CD8-positive, alpha-beta memory T cell (primary cell): Measurements from ENCODE around the gene TCF7L2. TPM values are rescaled to one million over a fixed set of nuclear protein-coding genes. Genes with fewer than 3 reads are reported as not detected.

Source experiments
- CTCF ChIA-PET: fragments of 350-600 bp; sonication (Branson Sonifier 250); formaldehyde crosslinking; loops from one replicate; lab custom pipeline; 2021; ENCODE audit warnings: antibody characterized with exemption; lab: Charles Lee
- POLR2A ChIA-PET: fragments of 350-600 bp; sonication (Branson Sonifier 250); formaldehyde crosslinking; loops from one replicate; lab custom pipeline; 2021; ENCODE audit warnings: antibody characterized with exemption; lab: Charles Lee
- DNase-seq, 5 donors: peaks; one replicate each; pipeline versions ENCODE4 v3.0.0 to v3.0.0-alpha.2; 2020 to 2022; ENCODE audit warnings: mixed read lengths in 1 of 5
- H3K27ac ChIP-seq: one replicate; pipeline ENCODE4 v1.7.0; 2013; ENCODE audit warnings: low read depth, mild to moderate bottlenecking, low read length, moderate library complexity
- H3K27me3 ChIP-seq: 2 replicates; pipeline ENCODE4 v1.7.0; 2013; ENCODE audit warnings: low read length, mild to moderate bottlenecking; ENCODE audit not compliant: insufficient read depth, poor library complexity, severe bottlenecking
- H3K36me3 ChIP-seq: 2 replicates; pipeline ENCODE4 v1.7.0; 2013; ENCODE audit warnings: mild to moderate bottlenecking, low read length, moderate library complexity; ENCODE audit not compliant: insufficient read depth
- H3K4me1 ChIP-seq: 2 replicates; pipeline ENCODE4 v1.7.0; 2013; ENCODE audit warnings: mild to moderate bottlenecking, low read length, moderate library complexity; ENCODE audit not compliant: insufficient read depth
- H3K4me3 ChIP-seq: 2 replicates; pipeline ENCODE4 v1.7.0; 2013; ENCODE audit warnings: mild to moderate bottlenecking, low read length
- H3K9me3 ChIP-seq: 2 replicates; pipeline ENCODE4 v1.7.0; 2013; ENCODE audit warnings: mild to moderate bottlenecking, low read length
- H3K27ac Mint-ChIP-seq, 8 donors: one replicate each; pipeline ENCODE4 v1.8.0; 2020 to 2021; ENCODE audit warnings: mixed read lengths in 8 of 8, mild to moderate bottlenecking in 6 of 8, inconsistent platforms in 3 of 8, moderate library complexity in 3 of 8
- H3K27me3 Mint-ChIP-seq, 2 donors: one replicate each; pipeline ENCODE4 v1.8.0; 2020 to 2021; ENCODE audit warnings: mixed read lengths in 2 of 2, mild to moderate bottlenecking in 1 of 2, moderate library complexity in 1 of 2
- H3K36me3 Mint-ChIP-seq, 3 donors: one replicate each; pipeline ENCODE4 v1.8.0; 2020 to 2021; ENCODE audit warnings: mixed read lengths in 3 of 3, inconsistent platforms in 1 of 3, mild to moderate bottlenecking in 1 of 3
- H3K4me1 Mint-ChIP-seq, 3 donors: one replicate each; pipeline ENCODE4 v1.8.0; 2020 to 2021; ENCODE audit warnings: mixed read lengths in 3 of 3, inconsistent platforms in 1 of 3, mild to moderate bottlenecking in 1 of 3
- H3K4me3 Mint-ChIP-seq, 7 donors: one replicate each; pipeline ENCODE4 v1.8.0; 2020 to 2021; ENCODE audit warnings: mixed read lengths in 7 of 7, mild to moderate bottlenecking in 6 of 7, moderate library complexity in 4 of 7, inconsistent platforms in 2 of 7
- H3K9me3 Mint-ChIP-seq, 5 donors: one replicate each; pipeline ENCODE4 v1.8.0; 2020 to 2022; ENCODE audit warnings: mixed read lengths in 5 of 5, mild to moderate bottlenecking in 3 of 5, moderate library complexity in 2 of 5, inconsistent platforms in 1 of 5
- polyA plus RNA-seq: library from polyadenylated mRNA; unstranded; fragments of 300-500 nt; fragmentation: Illumina TruSeq; gene quantifications from one replicate; pipeline ENCODE4 v1.2.3, GENCODE V29; 2021
- total RNA-seq, 2 experiments: library from RNA; stranded (reverse); gene quantifications; one replicate each; pipeline ENCODE4 v1.2.3, GENCODE V29; 2021

The TCF7L2 gene
- total and polyA plus RNA-seq, 3 experiments from 2014 or later: 0.81 to 1.8 (median 0.89) TPM

GRCh38 chr10:112963835-112964234 is 13.8 kb downstream of the TCF7L2 start:
- H3K9me3 ChIP-seq: no peaks in the 10 kb centered on the region
- H3K4me1 ChIP-seq: no peaks in the 10 kb centered on the region
- no peak overlapping the region for H3K4me3 ChIP-seq
- no peaks in the 10 kb centered on the region for H3K27me3 ChIP-seq
- no peak for DNase-seq
- ChIA-PET CTCF (no interaction called here), POLR2A (no interaction called here)
- Mint-ChIP-seq H3K36me3 (peaks cover 0 to 3% (median 1%) of the 10 kb centered on the region in 3 donors), H3K4me1 (peaks cover 4 to 13% (median 9%) of the 10 kb centered on the region in 3 donors), H3K9me3 (no peaks in the 10 kb centered on the region), H3K27ac (no peak overlapping the region), H3K27me3 (peaks cover 0 to 2% of the 10 kb centered on the region in 2 donors), H3K4me3 (no peak overlapping the region)
- H3K36me3 ChIP-seq: no peaks in the 10 kb centered on the region
- no peak overlapping the region for H3K27ac ChIP-seq

DNA sequence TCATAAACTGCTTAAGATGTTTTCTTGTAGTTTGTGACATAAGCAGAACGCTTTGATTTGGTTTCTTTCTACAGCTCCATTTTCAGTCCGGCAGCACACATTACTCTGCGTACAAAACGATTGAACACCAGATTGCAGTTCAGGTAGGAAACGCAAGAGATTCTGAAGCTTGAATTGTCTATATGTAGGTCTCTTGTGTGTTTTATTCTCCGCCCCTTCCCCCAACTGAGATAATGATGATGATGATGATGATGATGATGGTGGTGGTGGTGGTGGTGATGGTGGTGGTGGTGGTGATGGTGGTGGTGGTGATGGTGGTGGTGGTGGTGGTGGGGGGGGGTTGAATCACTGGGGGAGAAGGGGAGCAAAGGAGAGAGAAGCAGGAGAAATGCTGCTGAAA is 14.4 kb downstream of the TCF7L2 start:
- DNase-seq: no peak
- H3K4me3 ChIP-seq: no peak overlapping the region
- H3K27ac ChIP-seq: no peak overlapping the region
- no peaks in the 10 kb centered on the region for H3K27me3 ChIP-seq
- Mint-ChIP-seq H3K4me1 (peaks cover 4 to 13% (median 9%) of the 10 kb centered on the region in 3 donors), H3K27ac (no peak overlapping the region), H3K4me3 (no peak overlapping the region), H3K27me3 (peaks cover 0 to 2% of the 10 kb centered on the region in 2 donors), H3K36me3 (peaks cover 0 to 8% (median 3%) of the 10 kb centered on the region in 3 donors), H3K9me3 (no peaks in the 10 kb centered on the region)
- ChIA-PET POLR2A (no interaction called here), CTCF (no interaction called here)
- no peaks in the 10 kb centered on the region for H3K36me3 ChIP-seq
- H3K4me1 ChIP-seq: no peaks in the 10 kb centered on the region
- no peaks in the 10 kb centered on the region for H3K9me3 ChIP-seq

DNA sequence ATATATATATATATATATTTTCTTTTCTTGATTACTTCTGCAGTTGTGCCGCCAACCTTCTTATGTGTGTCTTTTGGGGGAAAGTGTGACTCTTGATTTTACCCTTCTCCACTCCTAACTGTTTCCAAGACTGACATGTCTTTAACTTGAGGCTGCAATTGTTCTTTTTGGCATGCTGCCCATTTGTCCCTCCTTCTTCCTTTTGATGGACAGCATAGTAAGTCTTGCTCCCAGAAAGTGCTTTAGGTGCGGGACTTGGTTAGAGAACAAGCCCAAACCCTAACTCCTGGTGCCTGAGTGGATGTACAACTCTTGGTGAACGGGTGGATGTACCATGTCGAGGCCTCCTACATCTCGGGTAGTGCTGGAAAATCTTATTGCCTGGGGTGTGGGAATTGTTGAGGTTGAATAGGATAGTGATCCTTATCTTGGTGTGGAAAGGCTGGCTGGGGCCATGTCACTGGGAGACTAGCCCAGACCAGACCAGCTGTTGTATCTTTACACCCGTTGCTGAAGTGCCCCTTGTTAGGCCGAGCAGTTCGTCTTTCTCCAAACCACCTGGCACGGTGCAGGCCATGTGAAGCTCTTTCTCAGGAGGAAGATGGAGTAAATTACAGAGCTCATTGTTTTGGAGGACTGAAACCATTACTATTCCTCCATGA is 16.3 kb downstream of the TCF7L2 start:
- Mint-ChIP-seq H3K4me3 (no peak overlapping the region), H3K27me3 (peaks cover 0 to 3% of the 10 kb centered on the region in 2 donors), H3K36me3 (peaks cover 0 to 6% (median 3%) of the 10 kb centered on the region in 3 donors), H3K27ac (no peak overlapping the region), H3K9me3 (no peaks in the 10 kb centered on the region), H3K4me1 (peaks cover 4 to 7% (median 6%) of the 10 kb centered on the region in 3 donors)
- no peak for DNase-seq
- Histone ChIP-seq H3K27me3 (no peaks in the 10 kb centered on the region), H3K9me3 (no peaks in the 10 kb centered on the region), H3K27ac (no peak overlapping the region), H3K4me1 (no peaks in the 10 kb centered on the region), H3K36me3 (no peaks in the 10 kb centered on the region), H3K4me3 (no peak overlapping the region)
- ChIA-PET CTCF (no interaction called here), POLR2A (no interaction called here)

- Mint-ChIP-seq H3K36me3 (peaks cover 0 to 6% (median 3%) of the 10 kb centered on the region in 3 donors), H3K4me1 (no peaks in the 10 kb centered on the region), H3K4me3 (no peak overlapping the region), H3K27ac (no peak overlapping the region), H3K9me3 (no peaks in the 10 kb centered on the region), H3K27me3 (peaks cover 0 to 3% of the 10 kb centered on the region in 2 donors)
- no peak for DNase-seq
- Histone ChIP-seq H3K4me1 (no peaks in the 10 kb centered on the region), H3K27ac (no peak overlapping the region), H3K9me3 (no peaks in the 10 kb centered on the region), H3K4me3 (no peak overlapping the region), H3K36me3 (no peaks in the 10 kb centered on the region), H3K27me3 (no peaks in the 10 kb centered on the region)
- POLR2A ChIA-PET: interaction anchor here (0.7 kb wide), 1 partner anchor 852 kb away, joined by 6 read pairs; no protein-coding TSS in a partner anchor
- CTCF ChIA-PET: no interaction called here
Observed at GRCh38 chr10:112967200-112967599, 17.2 kb downstream of the TCF7L2 start.

DNA sequence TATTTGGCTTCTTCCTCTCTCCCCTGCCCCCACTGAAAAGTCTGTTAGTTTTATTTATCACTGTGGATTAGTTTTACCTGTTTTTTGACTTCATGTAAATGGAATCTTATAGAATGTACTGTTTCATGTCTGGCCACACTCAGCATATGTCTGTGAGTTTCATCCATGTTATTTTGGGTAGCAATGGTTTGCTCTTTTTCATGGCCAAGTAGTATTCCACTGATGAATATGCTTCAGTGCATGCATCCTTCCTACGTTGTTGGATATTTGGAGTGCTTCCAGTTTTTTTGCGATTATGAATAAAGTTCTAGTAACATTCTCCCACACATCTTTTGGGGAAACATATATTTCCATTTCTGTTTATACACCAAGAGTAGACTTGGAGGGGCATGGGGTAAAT is 19.1 kb downstream of the TCF7L2 start:
- H3K4me3 Mint-ChIP-seq: no peak overlapping the region
- Histone ChIP-seq H3K27ac (no peak overlapping the region), H3K4me3 (no peak overlapping the region), H3K36me3 (no peaks in the 10 kb centered on the region), H3K27me3 (no peaks in the 10 kb centered on the region), H3K4me1 (no peaks in the 10 kb centered on the region), H3K9me3 (no peaks in the 10 kb centered on the region)
- H3K9me3 Mint-ChIP-seq: no peaks in the 10 kb centered on the region
- ChIA-PET POLR2A (no interaction called here), CTCF (no interaction called here)
- no peaks in the 10 kb centered on the region for H3K4me1 Mint-ChIP-seq
- no peak for DNase-seq
- H3K27me3 Mint-ChIP-seq: peaks cover 0 to 5% of the 10 kb centered on the region in 2 donors
- H3K27ac Mint-ChIP-seq: no peak overlapping the region
- peaks cover 0 to 6% (median 6%) of the 10 kb centered on the region in 3 donors for H3K36me3 Mint-ChIP-seq

GRCh38 chr10:112969542-112969941 is 19.5 kb downstream of the TCF7L2 start:
- no peaks in the 10 kb centered on the region for H3K9me3 ChIP-seq
- H3K36me3 ChIP-seq: no peaks in the 10 kb centered on the region
- Mint-ChIP-seq H3K27me3 (peaks cover 0 to 3% of the 10 kb centered on the region in 2 donors), H3K36me3 (peaks cover 0 to 6% (median 6%) of the 10 kb centered on the region in 3 donors), H3K27ac (no peak overlapping the region), H3K9me3 (no peaks in the 10 kb centered on the region), H3K4me1 (no peaks in the 10 kb centered on the region), H3K4me3 (no peak overlapping the region)
- no peaks in the 10 kb centered on the region for H3K4me1 ChIP-seq
- DNase-seq: no peak
- ChIA-PET CTCF (no interaction called here), POLR2A (no interaction called here)
- no peak overlapping the region for H3K27ac ChIP-seq
- H3K27me3 ChIP-seq: no peaks in the 10 kb centered on the region
- no peak overlapping the region for H3K4me3 ChIP-seq

DNA sequence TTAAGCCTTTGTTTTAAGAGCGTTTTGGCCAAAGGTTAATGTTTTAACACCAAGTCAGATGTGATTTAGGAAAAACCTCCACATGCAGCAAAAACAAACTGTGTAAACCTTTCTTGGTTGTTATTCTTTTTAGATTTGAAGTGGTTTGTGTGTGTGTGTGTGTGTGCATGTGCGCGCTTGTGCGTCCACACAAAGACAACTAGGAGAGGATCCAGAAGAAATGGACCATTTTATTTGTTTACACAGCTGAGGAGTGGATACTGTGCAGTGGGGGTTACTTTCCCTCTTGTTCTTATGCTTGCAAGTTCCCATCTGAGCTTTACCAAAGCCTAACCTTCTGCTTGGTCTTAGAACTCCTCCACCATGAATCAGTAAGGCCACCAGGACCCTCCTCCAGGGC is 20.0 kb downstream of the TCF7L2 start:
- POLR2A ChIA-PET: no interaction called here
- Histone ChIP-seq H3K4me1 (no peaks in the 10 kb centered on the region), H3K27me3 (no peaks in the 10 kb centered on the region), H3K36me3 (no peaks in the 10 kb centered on the region), H3K27ac (no peak overlapping the region), H3K9me3 (no peaks in the 10 kb centered on the region), H3K4me3 (no peak overlapping the region)
- no peak overlapping the region for H3K4me3 Mint-ChIP-seq
- H3K27ac Mint-ChIP-seq: no peak overlapping the region
- CTCF ChIA-PET: no interaction called here
- DNase-seq: no peak
- H3K4me1 Mint-ChIP-seq: no peaks in the 10 kb centered on the region
- no peaks in the 10 kb centered on the region for H3K9me3 Mint-ChIP-seq
- peaks cover 0 to 3% of the 10 kb centered on the region in 2 donors for H3K27me3 Mint-ChIP-seq
- peaks cover under 1 to 6% (median 6%) of the 10 kb centered on the region in 3 donors for H3K36me3 Mint-ChIP-seq

DNA sequence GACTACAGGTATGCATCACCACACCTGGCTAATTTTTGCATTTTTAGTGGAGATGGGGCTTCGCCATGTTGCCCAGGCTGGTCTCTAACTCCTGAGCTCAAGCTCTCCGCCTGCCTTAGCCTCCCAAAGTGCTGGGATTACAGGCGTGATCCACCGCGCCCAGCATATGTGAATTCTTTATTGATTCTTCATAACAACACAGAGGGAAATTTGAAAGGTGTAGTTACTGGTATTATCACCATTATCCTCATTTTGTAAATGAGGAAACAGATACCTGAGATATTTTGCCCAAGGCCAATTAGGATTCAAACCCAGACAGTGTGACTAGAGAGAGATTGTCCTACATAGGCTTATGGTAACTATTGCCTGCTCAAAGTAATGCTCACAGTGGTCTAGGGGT is 22.6 kb downstream of the TCF7L2 start:
- H3K27me3 ChIP-seq: no peaks in the 10 kb centered on the region
- Mint-ChIP-seq H3K9me3 (no peaks in the 10 kb centered on the region), H3K27ac (no peak overlapping the region), H3K4me1 (no peaks in the 10 kb centered on the region), H3K36me3 (peaks cover 6% of the 10 kb centered on the region in 3 donors), H3K4me3 (no peak overlapping the region), H3K27me3 (peaks cover 4 to 9% of the 10 kb centered on the region in 2 donors)
- H3K27ac ChIP-seq: no peak overlapping the region
- POLR2A ChIA-PET: no interaction called here
- no peaks in the 10 kb centered on the region for H3K36me3 ChIP-seq
- CTCF ChIA-PET: interaction anchor here (0.6 to 1.1 kb wide), 2 partner anchors 36 to 40 kb away, joined by 3 read pairs; no protein-coding TSS in a partner anchor
- no peak overlapping the region for H3K4me3 ChIP-seq
- H3K4me1 ChIP-seq: no peaks in the 10 kb centered on the region
- no peak for DNase-seq
- H3K9me3 ChIP-seq: no peaks in the 10 kb centered on the region
